ENCODE data around the gene HMCN2.

GRCh38 chr9:130328349-130328801 is 62.8 kb downstream of the HMCN2 start:
- TF ChIP-seq CTCF (IDR thresholded peaks at IDR 0.05) (no peak), POLR2A (IDR thresholded peaks at IDR 0.05) (no peak)

All from right lobe of liver (tissue), 4 donors.